ENCODE results near the gene HSD17B13. TPM values are rescaled to one million over a fixed set of nuclear protein-coding genes. Genes with fewer than 3 reads are reported as not detected.

The HSD17B13 gene
- total and polyA plus RNA-seq, 2 experiments from 2014 or later, result 0.30 to 1.00 TPM

DNA sequence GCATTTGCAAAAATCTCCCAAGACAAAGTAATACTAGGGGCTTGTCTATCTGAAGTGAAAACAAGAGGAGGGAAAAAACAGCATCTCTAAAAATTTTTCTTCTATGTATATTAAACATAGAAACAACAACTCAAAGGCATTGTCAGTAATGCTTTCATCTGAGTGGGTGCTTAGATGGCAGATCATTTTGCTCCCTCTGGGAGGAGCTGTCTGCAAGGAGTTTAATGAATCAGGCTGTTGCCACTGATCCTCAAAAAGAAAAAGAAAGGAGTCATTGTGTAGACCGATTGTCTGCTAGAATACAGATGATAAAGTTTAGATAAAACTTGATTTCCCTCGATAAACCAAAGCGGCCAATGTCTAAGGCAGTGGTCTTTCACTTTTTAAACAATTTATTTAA, 52.5 kb downstream of the HSD17B13 start:
- TF ChIP-seq EZH2 (IDR thresholded peaks at IDR 0.05; ENCODE audit: borderline replicate concordance), result no peak
- TF ChIP-seq, protein P1, sequence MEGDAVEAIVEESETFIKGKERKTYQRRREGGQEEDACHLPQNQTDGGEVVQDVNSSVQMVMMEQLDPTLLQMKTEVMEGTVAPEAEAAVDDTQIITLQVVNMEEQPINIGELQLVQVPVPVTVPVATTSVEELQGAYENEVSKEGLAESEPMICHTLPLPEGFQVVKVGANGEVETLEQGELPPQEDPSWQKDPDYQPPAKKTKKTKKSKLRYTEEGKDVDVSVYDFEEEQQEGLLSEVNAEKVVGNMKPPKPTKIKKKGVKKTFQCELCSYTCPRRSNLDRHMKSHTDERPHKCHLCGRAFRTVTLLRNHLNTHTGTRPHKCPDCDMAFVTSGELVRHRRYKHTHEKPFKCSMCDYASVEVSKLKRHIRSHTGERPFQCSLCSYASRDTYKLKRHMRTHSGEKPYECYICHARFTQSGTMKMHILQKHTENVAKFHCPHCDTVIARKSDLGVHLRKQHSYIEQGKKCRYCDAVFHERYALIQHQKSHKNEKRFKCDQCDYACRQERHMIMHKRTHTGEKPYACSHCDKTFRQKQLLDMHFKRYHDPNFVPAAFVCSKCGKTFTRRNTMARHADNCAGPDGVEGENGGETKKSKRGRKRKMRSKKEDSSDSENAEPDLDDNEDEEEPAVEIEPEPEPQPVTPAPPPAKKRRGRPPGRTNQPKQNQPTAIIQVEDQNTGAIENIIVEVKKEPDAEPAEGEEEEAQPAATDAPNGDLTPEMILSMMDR (IDR thresholded peaks at IDR 0.05; ENCODE audit: poor library complexity), result peak; percentile 66
- no peak overlapping the region for H3K4me3 ChIP-seq
- H3K79me2 ChIP-seq, result no peaks in the 10 kb centered on the region
- H2AFZ ChIP-seq, result no peak overlapping the region
- 45% methylated on average over 3 of the region's 3 CpGs for WGBS (ENCODE audit: low lambda C conversion rate, missing lambda C conversion rate)
- no peaks in the 10 kb centered on the region for H4K20me1 ChIP-seq (ENCODE audit: insufficient read depth, poor library complexity, severe bottlenecking)
- DNase-seq (ENCODE audit: low spot score), result peak; percentile 60
- H3K36me3 ChIP-seq (replicated peaks; ENCODE audit: insufficient read depth, low read depth), result no peaks in the 10 kb centered on the region
- no peaks in the 10 kb centered on the region for H3K9me2 ChIP-seq (replicated peaks; ENCODE audit: insufficient read depth)
- H3K27me3 ChIP-seq, result no peaks in the 10 kb centered on the region
- H3K27ac ChIP-seq, result no peak overlapping the region
- H3K4me1 ChIP-seq (ENCODE audit: insufficient read depth), result no peaks in the 10 kb centered on the region
- peak overlapping the region; percentile 12 for H3K4me2 ChIP-seq
- no peaks in the 10 kb centered on the region for H3K9me3 ChIP-seq (ENCODE audit: low read depth)

DNA sequence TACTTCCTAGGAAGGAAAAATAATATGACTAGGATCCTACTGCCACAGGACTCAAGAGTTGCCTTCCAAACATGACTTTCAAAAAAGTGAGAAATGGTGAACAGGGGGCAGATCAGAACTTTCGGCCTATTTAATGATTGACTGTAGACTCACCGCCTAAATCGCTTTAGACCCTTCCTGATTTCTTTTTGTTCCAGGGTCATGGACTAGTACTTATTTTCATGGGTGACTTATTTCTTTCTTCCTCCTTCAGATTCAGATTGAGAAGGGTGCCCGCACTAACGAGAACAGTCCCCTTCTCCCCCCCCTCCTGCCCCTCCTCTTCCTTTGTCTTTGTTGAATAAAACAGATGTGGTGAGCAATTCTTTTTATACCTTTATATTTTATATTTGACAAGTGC, 54.3 kb downstream of the HSD17B13 start:
- Histone ChIP-seq H4K20me1 (ENCODE audit: insufficient read depth, poor library complexity, severe bottlenecking) (no peaks in the 10 kb centered on the region), H3K4me1 (ENCODE audit: insufficient read depth) (no peaks in the 10 kb centered on the region), H3K4me3 (no peak overlapping the region), H3K9me2 (replicated peaks; ENCODE audit: insufficient read depth) (no peaks in the 10 kb centered on the region), H3K4me2 (no peak overlapping the region), H3K79me2 (no peaks in the 10 kb centered on the region), H3K9me3 (ENCODE audit: low read depth) (no peaks in the 10 kb centered on the region), H3K27me3 (no peaks in the 10 kb centered on the region), H2AFZ (no peak overlapping the region), H3K36me3 (replicated peaks; ENCODE audit: insufficient read depth, low read depth) (no peaks in the 10 kb centered on the region), H3K27ac (no peak overlapping the region)
- no peak for DNase-seq (ENCODE audit: low spot score)
- TF ChIP-seq EZH2 (IDR thresholded peaks at IDR 0.05; ENCODE audit: borderline replicate concordance) (no peak), EZH2phosphoT487 (IDR thresholded peaks at IDR 0.05; ENCODE audit: low read depth, severe bottlenecking, unreplicated experiment) (no peak)
- TF ChIP-seq, protein P1 (IDR thresholded peaks at IDR 0.05; ENCODE audit: poor library complexity), result no peak
- WGBS (ENCODE audit: low lambda C conversion rate, missing lambda C conversion rate), result 73% methylated on average over 5 of the region's 5 CpGs

DNA sequence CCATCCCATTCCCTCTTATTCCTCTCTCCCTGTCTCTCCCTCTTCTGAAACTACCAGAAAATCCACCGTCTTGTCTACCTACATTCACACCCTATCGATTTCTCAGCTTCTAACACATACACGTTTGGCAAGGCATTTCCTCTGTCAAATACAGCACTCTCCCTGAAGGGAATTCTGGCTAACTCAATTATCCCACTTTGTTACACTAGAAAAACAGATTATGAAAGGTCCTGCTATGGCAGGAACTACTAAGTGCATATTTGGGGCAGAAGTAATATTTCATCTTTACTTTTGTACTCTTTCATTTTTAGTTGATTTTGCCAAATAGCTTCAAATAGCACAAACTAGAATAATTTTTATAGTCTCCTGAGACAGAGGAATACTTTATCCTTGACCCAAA, 55.7 kb downstream of the HSD17B13 start:
- H3K36me3 ChIP-seq (replicated peaks; ENCODE audit: insufficient read depth, low read depth), result no peaks in the 10 kb centered on the region
- no peaks in the 10 kb centered on the region for H3K79me2 ChIP-seq
- 46% methylated on average over 3 of the region's 3 CpGs for WGBS (ENCODE audit: low lambda C conversion rate, missing lambda C conversion rate)
- H2AFZ ChIP-seq, result no peak overlapping the region
- no peaks in the 10 kb centered on the region for H3K9me2 ChIP-seq (replicated peaks; ENCODE audit: insufficient read depth)
- no peaks in the 10 kb centered on the region for H3K9me3 ChIP-seq (ENCODE audit: low read depth)
- DNase-seq (ENCODE audit: low spot score), result no peak
- no peaks in the 10 kb centered on the region for H3K4me1 ChIP-seq (ENCODE audit: insufficient read depth)
- H3K27me3 ChIP-seq, result no peaks in the 10 kb centered on the region
- no peak overlapping the region for H3K4me2 ChIP-seq
- TF ChIP-seq EZH2 (IDR thresholded peaks at IDR 0.05; ENCODE audit: borderline replicate concordance), result no peak
- TF ChIP-seq, protein P1 (IDR thresholded peaks at IDR 0.05; ENCODE audit: poor library complexity), result no peak
- no peak for TF ChIP-seq EZH2phosphoT487 (IDR thresholded peaks at IDR 0.05; ENCODE audit: low read depth, severe bottlenecking, unreplicated experiment)
- no peak overlapping the region for H3K4me3 ChIP-seq
- H3K27ac ChIP-seq, result no peak overlapping the region
- no peaks in the 10 kb centered on the region for H4K20me1 ChIP-seq (ENCODE audit: insufficient read depth, poor library complexity, severe bottlenecking)

DNA sequence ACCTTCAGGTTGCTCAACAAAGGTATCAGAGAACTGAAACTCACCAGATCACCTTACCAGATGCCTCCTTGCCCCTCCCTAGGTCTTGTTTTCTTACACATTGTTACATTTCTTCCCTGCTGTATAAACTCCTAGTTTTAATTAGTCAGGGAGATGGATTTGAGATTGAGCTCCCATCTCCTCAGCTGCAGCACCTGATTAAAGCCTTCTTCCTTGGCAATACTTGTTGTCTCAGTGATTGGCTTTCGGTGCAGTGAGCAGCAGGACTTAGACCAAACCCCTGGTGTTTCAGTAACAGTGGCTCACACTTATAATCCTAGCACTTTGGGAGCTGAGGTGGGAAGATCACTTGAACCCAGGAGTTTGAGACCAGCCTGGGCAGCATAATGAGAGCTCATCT, 59.8 kb downstream of the HSD17B13 start:
- 83% methylated on average over 1 of the region's 1 CpG for WGBS (ENCODE audit: low lambda C conversion rate, missing lambda C conversion rate)
- no peak overlapping the region for H3K4me2 ChIP-seq
- no peaks in the 10 kb centered on the region for H3K79me2 ChIP-seq
- no peaks in the 10 kb centered on the region for H3K36me3 ChIP-seq (replicated peaks; ENCODE audit: insufficient read depth, low read depth)
- no peaks in the 10 kb centered on the region for H3K9me2 ChIP-seq (replicated peaks; ENCODE audit: insufficient read depth)
- H2AFZ ChIP-seq, result no peak overlapping the region
- H3K27ac ChIP-seq, result no peak overlapping the region
- no peaks in the 10 kb centered on the region for H3K4me1 ChIP-seq (ENCODE audit: insufficient read depth)
- H3K4me3 ChIP-seq, result no peak overlapping the region
- no peak for DNase-seq (ENCODE audit: low spot score)
- no peaks in the 10 kb centered on the region for H3K9me3 ChIP-seq (ENCODE audit: low read depth)
- no peaks in the 10 kb centered on the region for H4K20me1 ChIP-seq (ENCODE audit: insufficient read depth, poor library complexity, severe bottlenecking)
- TF ChIP-seq, protein P1 (IDR thresholded peaks at IDR 0.05; ENCODE audit: poor library complexity), result no peak
- no peak for TF ChIP-seq EZH2 (IDR thresholded peaks at IDR 0.05; ENCODE audit: borderline replicate concordance)
- TF ChIP-seq EZH2phosphoT487 (IDR thresholded peaks at IDR 0.05; ENCODE audit: low read depth, severe bottlenecking, unreplicated experiment), result no peak
- no peaks in the 10 kb centered on the region for H3K27me3 ChIP-seq

All from hepatocyte (in vitro differentiated cells).